Activated CD8-positive, alpha-beta T cell treated with anti-CD3 and anti-CD28 coated beads, Interleukin-2, amount 10 ng/mL, durations not matched to agents 7 days and 5 days (primary cell): Measurements from ENCODE around the gene AKR1B1. TPM values are rescaled to one million over a fixed set of nuclear protein-coding genes. Genes with fewer than 3 reads are reported as not detected.
"Not testable (repeated sequence)": the region's sequence is repeated elsewhere in the genome, so short reads cannot be mapped to it uniquely, and the experiment has no call there.

Source experiments
- ATAC-seq: fragments of 150-1000 bp; cut with Tn5 transposase; one replicate; pipeline ENCODE4 v1.10.0; 2021; ENCODE audit warnings: moderate library complexity
- CTCF ChIA-PET: fragments of 350-600 bp; sonication (Branson Sonifier 250); formaldehyde crosslinking; loops from one replicate; lab custom pipeline; 2021; ENCODE audit warnings: antibody characterized with exemption; lab: Charles Lee
- POLR2A ChIA-PET: fragments of 350-600 bp; sonication (Branson Sonifier 250); formaldehyde crosslinking; loops from one replicate; lab custom pipeline; 2021; ENCODE audit warnings: antibody characterized with exemption; lab: Charles Lee
- DNase-seq: peaks from one replicate; pipeline ENCODE4 v3.0.0-alpha.2; 2020
- H3K27ac Mint-ChIP-seq: one replicate; pipeline ENCODE4 v1.8.0; 2021; ENCODE audit warnings: mild to moderate bottlenecking, mixed read lengths
- H3K27me3 Mint-ChIP-seq: one replicate; pipeline ENCODE4 v1.8.0; 2021; ENCODE audit warnings: low read depth, mixed read lengths
- H3K36me3 Mint-ChIP-seq: one replicate; pipeline ENCODE4 v1.8.0; 2021; ENCODE audit warnings: low read depth, mixed read lengths
- H3K4me1 Mint-ChIP-seq: one replicate; pipeline ENCODE4 v1.8.0; 2021; ENCODE audit warnings: low read depth, mixed read lengths
- H3K4me3 Mint-ChIP-seq: one replicate; pipeline ENCODE4 v1.8.0; 2021; ENCODE audit warnings: mild to moderate bottlenecking, mixed read lengths
- H3K9me3 Mint-ChIP-seq: one replicate; pipeline ENCODE4 v1.8.0; 2022; ENCODE audit warnings: mixed read lengths; ENCODE audit not compliant: insufficient read depth
- total RNA-seq, 2 experiments: library from RNA; stranded (reverse); gene quantifications; one replicate each; pipeline ENCODE4 v1.2.3, GENCODE V29; 2021

AKR1B1 gene
- total RNA-seq, result 100 to 1,000 TPM in 1 of 2 experiments, 10 to 100 TPM in 1; 99.8 to 101 TPM

DNA sequence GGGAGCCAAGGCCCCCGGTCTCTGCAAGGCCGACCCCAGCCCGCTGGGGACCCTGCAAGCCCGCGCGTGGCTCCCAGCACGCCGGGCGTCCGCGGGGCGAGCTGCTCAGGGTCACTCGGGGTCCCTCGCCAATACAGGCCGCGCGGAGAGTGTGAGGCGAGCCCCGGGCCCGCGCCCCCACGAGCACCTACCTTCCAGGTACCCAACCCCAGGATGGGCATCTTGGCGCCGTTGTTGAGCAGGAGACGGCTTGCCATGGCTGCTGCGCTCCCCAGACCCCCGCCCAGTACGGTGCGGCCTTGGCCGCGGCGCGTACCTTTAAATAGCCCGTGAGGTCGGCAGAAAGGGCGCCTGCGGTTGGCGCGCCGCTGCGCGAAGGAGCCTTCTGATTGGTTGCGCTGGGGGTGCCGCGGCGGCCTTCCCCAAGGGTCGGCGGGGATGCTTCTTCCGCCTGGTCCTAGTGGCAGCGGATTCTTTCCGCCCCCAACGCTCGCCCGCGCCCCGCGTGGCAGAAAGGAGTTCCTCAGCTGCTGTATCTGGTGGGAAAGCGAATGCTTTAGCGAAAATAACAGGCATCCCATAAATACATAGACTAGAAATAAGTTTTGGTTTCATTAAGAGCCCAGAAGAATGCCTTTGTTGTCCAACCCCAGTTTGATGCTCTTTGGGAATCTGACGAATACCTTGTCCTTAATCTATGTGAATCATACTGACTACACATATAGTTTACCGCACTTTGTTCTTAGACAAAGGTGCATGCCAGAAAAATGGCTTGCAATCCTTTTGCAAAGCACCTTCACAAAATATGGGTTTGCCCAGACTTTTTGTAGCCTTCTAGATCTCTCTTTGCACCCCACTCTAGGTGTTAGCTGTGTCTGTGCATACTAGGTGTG is at the start of gene AKR1B1:
Gene AKR1B1 (minus strand): TSS at position 295 of the 893 bp plus-strand sequence. CDS start 38 bp downstream, at position 257.
- Mint-ChIP-seq H3K4me3 (peak within 1 kb of the TSS; percentile 86), H3K4me1 (peaks cover 42% of the 10 kb centered on the region), H3K36me3 (peaks cover 19% of the 10 kb centered on the region), H3K9me3 (no peaks in the 10 kb centered on the region), H3K27me3 (no peaks in the 10 kb centered on the region), H3K27ac (peak within 1 kb of the TSS; percentile 81)
- DNase-seq, result peak; percentile 92
- POLR2A ChIA-PET, result interaction anchor here (0.6 to 1.4 kb wide), 4 partner anchors 12 to 187 kb away, joined by 3 to 5 read pairs (median 4); partner anchors contain the start of gene SLC35B4
- CTCF ChIA-PET, result interaction anchor here (0.6 to 4.7 kb wide), 17 partner anchors 10 to 187 kb away, joined by 3 to 39 read pairs (median 3); partner anchors contain the start of gene BPGM
- ATAC-seq, result peak; percentile 93

DNA sequence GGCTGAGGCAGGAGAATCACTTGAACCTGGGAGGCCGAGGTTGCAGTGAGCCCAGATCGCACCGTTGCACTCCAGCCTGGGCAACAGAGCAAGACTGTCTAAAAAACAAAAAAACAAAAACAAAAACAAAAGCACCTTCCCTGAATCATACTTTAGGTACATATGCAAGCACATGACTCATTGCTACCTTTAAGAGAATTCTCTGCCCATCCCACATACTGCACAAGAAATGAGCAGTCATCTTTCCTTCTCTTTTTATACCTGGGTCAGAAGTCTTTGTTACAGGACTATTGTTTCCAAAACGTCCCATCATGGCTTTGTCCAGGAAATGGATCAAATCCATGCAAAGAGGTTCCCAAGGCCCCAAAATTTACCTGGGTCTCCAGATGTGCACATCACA is 47.0 kb upstream of the AKR1B1 start:
- ATAC-seq, result no peak
- H3K27ac Mint-ChIP-seq, result no peak overlapping the region
- DNase-seq, result no peak
- H3K4me3 Mint-ChIP-seq, result no peak overlapping the region
- H3K9me3 Mint-ChIP-seq, result no peaks in the 10 kb centered on the region
- peaks cover 7% of the 10 kb centered on the region for H3K27me3 Mint-ChIP-seq
- ChIA-PET POLR2A (no interaction called here), CTCF (interaction anchor here (1.6 kb wide), 1 partner anchor 73 kb away, joined by 6 read pairs; no protein-coding TSS in a partner anchor)
- no peaks in the 10 kb centered on the region for H3K36me3 Mint-ChIP-seq
- H3K4me1 Mint-ChIP-seq, result no peaks in the 10 kb centered on the region

DNA sequence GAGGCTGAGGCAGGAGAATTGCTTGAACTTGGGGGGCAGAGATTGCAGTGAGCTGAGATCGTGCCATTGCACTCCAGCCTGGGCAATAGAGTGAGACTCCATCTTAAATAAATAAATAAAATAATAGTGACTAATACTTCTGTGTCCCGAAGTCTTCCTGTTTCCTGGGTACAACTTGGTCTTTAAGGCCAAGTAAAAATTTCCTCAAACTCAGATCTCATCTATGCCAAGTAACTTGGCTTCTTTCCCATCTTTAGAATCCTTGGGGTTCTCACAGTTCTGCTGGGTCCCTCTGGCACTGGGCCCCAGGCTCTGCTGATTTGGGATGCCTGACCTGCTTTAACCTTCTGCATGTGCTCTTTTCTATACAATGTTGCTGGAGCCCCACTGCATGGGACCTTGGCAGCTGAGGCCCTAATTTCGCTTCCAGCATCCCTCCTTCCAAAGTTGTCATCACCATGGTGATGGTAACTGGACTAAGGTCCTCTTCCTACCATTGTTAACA is 45.8 kb upstream of the AKR1B1 start:
- ChIA-PET POLR2A (no interaction called here), CTCF (no interaction called here)
- no peaks in the 10 kb centered on the region for H3K36me3 Mint-ChIP-seq
- DNase-seq, result no peak
- H3K4me3 Mint-ChIP-seq, result no peak overlapping the region
- H3K27ac Mint-ChIP-seq, result no peak overlapping the region
- no peaks in the 10 kb centered on the region for H3K9me3 Mint-ChIP-seq
- peaks cover 10% of the 10 kb centered on the region for H3K27me3 Mint-ChIP-seq
- ATAC-seq, result no peak
- H3K4me1 Mint-ChIP-seq, result no peaks in the 10 kb centered on the region

GRCh38 chr7:134502463-134503371 is 43.8 kb upstream of the AKR1B1 start:
- ChIA-PET POLR2A (no interaction called here), CTCF (no interaction called here)
- Mint-ChIP-seq H3K4me3 (no peak overlapping the region), H3K36me3 (no peaks in the 10 kb centered on the region), H3K27me3 (peaks cover 10% of the 10 kb centered on the region), H3K27ac (no peak overlapping the region), H3K9me3 (no peaks in the 10 kb centered on the region), H3K4me1 (no peaks in the 10 kb centered on the region)
- DNase-seq (no peak), ATAC-seq (no peak)

- CTCF ChIA-PET, result interaction anchor here (0.9 kb wide), 1 partner anchor 69 kb away, joined by 3 read pairs; no protein-coding TSS in a partner anchor
- DNase-seq (no peak), ATAC-seq (no peak)
- Mint-ChIP-seq H3K36me3 (no peaks in the 10 kb centered on the region), H3K27ac (no peak overlapping the region), H3K27me3 (peaks cover 10% of the 10 kb centered on the region), H3K4me1 (no peaks in the 10 kb centered on the region), H3K9me3 (no peaks in the 10 kb centered on the region), H3K4me3 (no peak overlapping the region)
- POLR2A ChIA-PET, result no interaction called here
Observed at GRCh38 chr7:134500982-134501381, 42.1 kb upstream of the AKR1B1 start.

- Mint-ChIP-seq H3K4me3 (no peak overlapping the region), H3K36me3 (no peaks in the 10 kb centered on the region), H3K4me1 (no peaks in the 10 kb centered on the region), H3K27ac (no peak overlapping the region), H3K27me3 (peaks cover 10% of the 10 kb centered on the region), H3K9me3 (no peaks in the 10 kb centered on the region)
- ATAC-seq (no peak), DNase-seq (no peak)
- ChIA-PET CTCF (no interaction called here), POLR2A (no interaction called here)
Observed at GRCh38 chr7:134500406-134500805, 41.5 kb upstream of the AKR1B1 start.

DNA sequence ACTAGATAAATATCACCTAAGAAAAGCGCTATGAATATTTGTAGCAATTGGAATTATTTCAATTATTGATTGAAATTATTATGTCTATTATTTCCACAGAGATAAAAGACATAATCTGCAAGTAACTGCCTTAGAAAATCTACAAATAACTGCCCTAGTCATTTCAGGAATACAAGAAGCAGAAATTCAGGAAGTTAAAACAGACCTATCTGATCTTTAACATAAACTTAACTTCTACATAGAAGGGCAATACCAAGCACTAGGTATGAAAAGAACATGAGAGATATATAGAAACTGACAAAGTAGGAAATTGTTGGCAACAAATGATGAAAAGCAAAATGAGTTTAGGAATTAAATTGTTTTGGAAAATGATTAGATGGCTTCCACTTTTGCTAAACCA is 36.6 kb upstream of the AKR1B1 start:
- ATAC-seq, result no peak
- H3K4me3 Mint-ChIP-seq, result no peak overlapping the region
- CTCF ChIA-PET, result no interaction called here
- no peaks in the 10 kb centered on the region for H3K4me1 Mint-ChIP-seq
- H3K9me3 Mint-ChIP-seq, result no peaks in the 10 kb centered on the region
- no peak overlapping the region for H3K27ac Mint-ChIP-seq
- no peak for DNase-seq
- no peaks in the 10 kb centered on the region for H3K36me3 Mint-ChIP-seq
- peaks cover 21% of the 10 kb centered on the region for H3K27me3 Mint-ChIP-seq
- POLR2A ChIA-PET, result no interaction called here

GRCh38 chr7:134493091-134493490 is 34.2 kb upstream of the AKR1B1 start:
- ChIA-PET CTCF (no interaction called here), POLR2A (no interaction called here)
- Mint-ChIP-seq H3K4me3 (no peak overlapping the region), H3K27ac (no peak overlapping the region), H3K36me3 (no peaks in the 10 kb centered on the region), H3K27me3 (peaks cover 21% of the 10 kb centered on the region), H3K4me1 (no peaks in the 10 kb centered on the region), H3K9me3 (no peaks in the 10 kb centered on the region)
- no peak for DNase-seq
- ATAC-seq, result no peak

DNA sequence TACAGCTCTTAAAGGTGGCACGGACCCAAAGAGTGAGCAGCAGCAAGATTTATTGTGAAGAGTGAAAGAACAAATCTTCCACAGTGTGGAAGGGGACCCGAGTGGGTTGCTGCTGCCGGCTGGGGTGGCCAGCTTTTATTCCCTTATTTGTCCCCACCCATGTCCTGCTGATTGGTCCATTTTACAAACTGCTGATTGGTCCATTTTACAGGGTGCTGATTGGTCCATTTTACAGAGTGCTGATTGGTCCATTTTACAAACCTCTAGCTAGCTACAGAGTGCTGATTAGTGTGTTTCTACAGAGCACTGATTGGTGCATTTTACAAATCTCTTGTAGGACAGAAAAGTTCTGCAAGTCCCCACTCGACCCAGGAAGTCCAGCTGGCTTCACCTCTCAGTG is 28.8 kb upstream of the AKR1B1 start:
- CTCF ChIA-PET, result not testable (repeated sequence)

GRCh38 chr7:134485203-134485602 is 26.3 kb upstream of the AKR1B1 start:
- Mint-ChIP-seq H3K27me3 (peaks cover 5% of the 10 kb centered on the region), H3K36me3 (no peaks in the 10 kb centered on the region), H3K4me3 (no peak overlapping the region), H3K4me1 (no peaks in the 10 kb centered on the region), H3K9me3 (no peaks in the 10 kb centered on the region), H3K27ac (no peak overlapping the region)
- ChIA-PET CTCF (no interaction called here), POLR2A (no interaction called here)
- no peak for ATAC-seq
- no peak for DNase-seq

More for the DNA sequence above, 28.8 kb upstream of the AKR1B1 start:
- POLR2A ChIA-PET, ATAC-seq, DNase-seq, H3K27ac Mint-ChIP-seq, H3K36me3 Mint-ChIP-seq, H3K9me3 Mint-ChIP-seq, H3K4me3 Mint-ChIP-seq, H3K4me1 Mint-ChIP-seq: not testable (repeated sequence)
- H3K27me3 Mint-ChIP-seq, result peaks cover 13% of the 10 kb centered on the region

GRCh38 chr7:134483296-134483695 is 24.4 kb upstream of the AKR1B1 start:
- Mint-ChIP-seq H3K27me3 (peaks cover 7% of the 10 kb centered on the region), H3K9me3 (no peaks in the 10 kb centered on the region), H3K4me1 (no peaks in the 10 kb centered on the region), H3K27ac (no peak overlapping the region), H3K36me3 (no peaks in the 10 kb centered on the region), H3K4me3 (no peak overlapping the region)
- CTCF ChIA-PET, result no interaction called here
- DNase-seq (no peak), ATAC-seq (no peak)
- POLR2A ChIA-PET, result no interaction called here
